HG03432 (cell line): ENCODE data around the gene MAGI1.

Experiments used
- ATAC-seq: cut with Tn5 transposase; IDR thresholded peaks from one replicate; pipeline ENCODE4 v1.9.1; 2021; ENCODE audit warnings: mild to moderate bottlenecking, moderate library complexity; ENCODE audit not compliant: unreplicated experiment

The MAGI1 gene

DNA sequence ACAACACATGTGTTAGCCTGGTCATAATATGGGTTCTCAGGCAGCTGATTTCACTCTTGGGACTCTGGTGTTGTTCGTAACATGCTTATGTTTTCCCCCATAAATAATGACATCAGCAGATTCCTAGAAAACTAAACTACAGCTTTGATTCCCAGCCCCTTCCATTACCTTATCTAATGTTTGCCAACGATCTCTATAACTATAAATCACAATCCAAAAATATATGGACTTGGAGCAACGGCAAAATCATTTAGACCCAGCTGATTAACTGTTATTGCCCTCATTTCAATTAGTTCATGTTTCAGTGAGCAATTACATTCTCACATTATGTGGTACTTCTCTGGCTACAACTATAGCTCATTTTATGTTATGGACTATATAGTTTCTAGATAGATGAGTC, 531.3 kb downstream of the MAGI1 start:
- no peak for ATAC-seq

DNA sequence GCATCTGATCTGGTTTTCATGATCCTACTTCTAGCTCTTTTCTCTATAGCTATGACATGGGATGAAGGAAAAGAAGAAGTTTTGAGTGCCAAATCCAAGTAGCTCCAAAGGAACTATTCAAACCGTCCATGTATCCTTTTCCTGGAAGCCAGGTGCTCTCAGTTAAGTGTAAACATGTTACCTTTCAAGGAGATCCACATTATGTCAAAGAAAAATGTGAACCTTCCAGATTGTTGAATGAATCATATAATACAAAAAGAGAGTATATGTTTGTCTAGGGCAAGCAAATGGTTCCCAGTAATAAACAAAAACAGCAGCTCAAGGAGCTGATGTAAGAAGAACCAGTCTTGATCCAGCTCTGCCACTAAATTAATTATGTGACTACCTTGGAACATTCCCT, 534.9 kb downstream of the MAGI1 start:
- ATAC-seq, result no peak

DNA sequence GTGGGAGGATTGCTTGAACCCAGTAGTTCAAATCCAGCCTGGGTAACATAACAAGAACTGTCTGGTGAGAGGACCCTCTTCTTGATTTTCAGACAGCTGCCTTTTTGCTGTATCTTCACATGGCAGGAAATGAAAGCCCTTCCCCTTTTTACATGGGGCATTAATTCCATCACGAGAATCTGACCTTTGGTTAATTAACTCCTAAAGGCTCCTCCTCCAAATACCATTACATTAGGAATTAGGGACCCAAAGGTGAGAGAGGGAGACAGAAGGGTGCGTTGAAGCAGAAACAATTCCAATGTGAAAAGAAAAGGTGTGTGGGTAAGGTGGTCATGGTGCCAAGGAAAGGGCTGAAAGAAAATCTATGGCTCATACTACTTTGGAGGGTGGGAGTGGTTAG, 536.2 kb downstream of the MAGI1 start:
- no peak for ATAC-seq

GRCh38 chr3:65500398-65501306, 538.1 kb downstream of the MAGI1 start:
- ATAC-seq, result no peak

- no peak for ATAC-seq
These were observed 540.9 kb downstream of the MAGI1 start for GRCh38 chr3:65497846-65498245.

DNA sequence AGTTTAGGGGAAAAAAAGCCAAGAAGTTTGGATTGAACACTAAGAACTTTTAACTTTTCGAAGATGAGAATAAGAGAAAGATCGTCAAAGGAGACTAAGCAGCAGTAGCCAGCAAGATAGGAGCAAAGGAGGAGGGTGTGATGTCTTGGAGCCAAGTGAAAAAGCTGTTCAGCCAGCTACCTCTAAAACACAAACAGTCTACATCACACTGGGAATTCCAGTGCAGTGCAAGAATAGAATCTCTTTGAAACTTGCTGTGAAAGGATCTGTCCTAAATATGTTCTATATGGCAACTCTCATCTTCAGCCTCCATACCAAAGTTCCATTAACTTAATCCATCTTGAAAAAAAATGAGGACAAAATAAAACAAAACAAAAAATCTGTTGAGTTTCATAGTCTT, 541.5 kb downstream of the MAGI1 start:
- no peak for ATAC-seq

- no peak for ATAC-seq
These were observed 544.8 kb downstream of the MAGI1 start for GRCh38 chr3:65493938-65494337.

- no peak for ATAC-seq
These were observed 545.3 kb downstream of the MAGI1 start for GRCh38 chr3:65493371-65493882.

DNA sequence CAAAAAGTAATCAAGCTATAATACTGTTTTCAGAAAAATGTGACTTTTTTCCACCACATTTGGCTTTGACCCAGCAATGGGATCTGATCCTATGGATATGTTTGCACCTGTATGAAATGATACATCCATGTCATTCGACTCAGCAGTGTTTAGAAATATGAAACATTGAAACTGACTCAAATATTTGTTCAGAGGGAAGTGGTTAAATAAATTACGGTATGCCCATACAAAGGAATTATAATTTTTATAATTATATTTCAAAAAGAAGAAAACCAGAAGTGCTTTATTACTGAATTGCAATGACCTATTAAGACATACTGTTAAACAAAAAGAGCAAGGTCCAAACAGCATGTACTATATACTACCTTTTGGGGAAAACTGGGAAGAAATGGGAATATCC, 546.5 kb downstream of the MAGI1 start:
- no peak for ATAC-seq

DNA sequence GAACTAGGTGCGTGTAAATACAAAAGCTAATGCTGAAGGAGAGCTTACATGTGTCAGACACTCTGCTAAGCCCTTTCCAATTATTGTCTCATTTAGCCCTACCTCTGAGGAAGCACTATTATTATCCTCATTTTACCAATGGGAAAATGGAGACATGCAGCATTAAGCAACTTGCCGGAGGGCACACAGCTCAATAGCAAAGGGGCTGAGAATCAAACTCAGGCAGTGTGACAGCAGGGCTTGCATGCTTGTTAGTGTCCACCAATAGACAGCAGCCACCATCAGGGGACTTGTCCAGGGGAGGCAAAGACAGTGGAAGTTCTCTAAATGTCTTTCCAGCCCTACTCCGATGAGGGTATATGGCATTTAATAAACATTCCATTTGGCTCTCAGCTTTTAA, 548.6 kb downstream of the MAGI1 start:
- ATAC-seq, result no peak

GRCh38 chr3:65489253-65489652, 549.5 kb downstream of the MAGI1 start:
- no peak for ATAC-seq

- ATAC-seq, result no peak
These were observed 552.8 kb downstream of the MAGI1 start for GRCh38 chr3:65485826-65486469.

DNA sequence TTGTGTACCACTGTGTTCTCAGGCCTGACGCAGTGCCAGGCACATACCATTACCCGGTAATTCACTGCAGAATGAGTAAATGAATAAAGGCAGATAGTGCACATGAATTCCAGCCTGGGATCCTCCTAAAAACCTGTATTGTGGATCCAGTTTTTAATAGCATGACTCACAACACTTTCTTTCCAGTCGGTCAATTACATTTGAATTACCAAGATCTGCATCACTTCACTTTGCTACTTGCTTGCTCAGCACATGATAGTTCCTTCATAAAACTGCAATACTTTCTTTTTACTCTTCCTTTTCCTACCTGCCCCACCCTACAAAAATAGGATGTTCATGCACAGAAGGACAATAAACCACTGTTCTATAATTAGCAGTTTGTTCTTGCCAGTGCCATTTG, 553.8 kb downstream of the MAGI1 start:
- ATAC-seq, result no peak

DNA sequence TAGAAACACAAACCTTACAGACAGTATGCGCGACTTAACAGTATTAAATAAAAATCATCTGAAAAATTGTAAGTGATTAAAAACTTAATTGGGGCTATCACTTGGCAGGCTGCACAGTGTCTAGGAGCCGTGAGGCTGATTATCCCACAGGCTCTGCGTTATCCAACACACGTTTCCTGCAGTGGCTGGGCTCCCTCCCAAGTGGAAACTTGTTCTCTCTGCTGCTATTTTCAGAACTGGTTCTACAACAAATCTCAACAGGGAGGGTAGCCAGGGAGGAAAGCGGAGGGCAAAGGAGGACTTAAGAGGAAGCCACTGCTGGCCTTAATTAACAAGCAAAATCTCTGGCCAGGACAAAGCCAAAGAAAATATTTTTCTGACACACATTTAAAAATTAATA, 555.2 kb downstream of the MAGI1 start:
- ATAC-seq, result no peak

DNA sequence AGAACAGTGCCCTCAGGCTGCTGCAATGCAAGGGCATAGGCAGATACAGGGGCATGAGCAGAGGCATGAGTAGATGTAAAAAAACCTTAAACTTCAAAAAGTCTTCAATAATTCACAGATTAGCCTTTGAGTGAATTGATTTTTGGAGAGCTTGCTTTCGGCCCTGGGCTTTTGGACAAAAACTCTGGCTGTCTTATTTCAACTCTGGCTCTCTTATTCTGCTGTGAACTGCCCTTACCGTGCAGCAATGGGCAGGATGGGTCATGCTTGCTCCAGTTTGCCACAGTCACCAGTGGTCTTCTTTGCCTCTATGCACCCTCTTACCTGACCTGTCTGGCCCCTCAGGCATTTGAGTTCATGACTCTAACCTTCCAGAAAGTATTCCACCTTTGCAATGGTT, 555.7 kb downstream of the MAGI1 start:
- ATAC-seq, result no peak

GRCh38 chr3:65481085-65481484, 557.6 kb downstream of the MAGI1 start:
- no peak for ATAC-seq

- no peak for ATAC-seq
These were observed 558.7 kb downstream of the MAGI1 start for GRCh38 chr3:65479990-65480389.

DNA sequence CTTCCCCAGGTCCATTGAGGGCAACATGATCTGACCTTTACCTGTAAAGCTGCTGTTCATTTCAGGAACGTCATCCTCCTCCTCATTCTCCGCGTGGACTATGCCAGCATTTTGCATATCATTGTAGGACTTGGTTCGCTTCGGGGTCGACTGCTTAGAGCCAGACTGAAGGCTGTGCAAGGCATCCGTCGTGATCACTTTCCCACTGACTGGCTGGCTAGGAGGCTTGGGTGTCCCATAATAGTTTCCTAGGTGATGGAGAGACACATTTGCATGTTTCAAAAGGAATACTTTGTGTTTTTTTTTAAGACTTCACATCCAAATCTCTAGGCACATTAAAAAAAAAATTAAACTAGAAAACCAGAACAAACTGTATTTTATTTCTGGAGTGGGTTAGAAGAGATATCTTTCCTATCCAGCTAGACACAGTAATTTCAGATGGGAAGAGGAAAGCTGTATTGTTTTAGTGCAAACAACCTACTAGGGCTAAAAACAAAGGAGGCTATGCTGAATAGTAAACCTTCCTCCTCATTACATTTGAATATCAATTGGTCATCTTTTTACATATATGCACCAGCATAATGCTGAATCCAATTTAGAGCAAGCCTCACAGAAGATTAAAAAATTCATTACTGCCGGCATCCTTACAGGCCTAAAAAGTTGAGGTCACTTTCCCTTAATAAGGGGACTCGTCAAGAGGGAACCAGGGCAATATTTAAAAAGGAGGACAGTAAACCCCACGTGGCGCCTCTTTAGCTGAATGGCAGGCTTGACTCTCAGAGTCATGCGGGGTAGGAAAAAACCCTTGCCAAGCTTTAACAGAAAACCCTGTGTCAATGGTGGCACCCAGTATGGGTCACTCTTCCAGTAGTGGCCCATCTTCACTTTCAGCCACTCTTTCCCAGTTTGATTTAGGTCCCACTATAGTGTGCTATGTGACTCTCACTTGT, 559.9 kb downstream of the MAGI1 start:
- ATAC-seq, result no peak

GRCh38 chr3:65473736-65474135, 565.0 kb downstream of the MAGI1 start:
- ATAC-seq, result no peak

DNA sequence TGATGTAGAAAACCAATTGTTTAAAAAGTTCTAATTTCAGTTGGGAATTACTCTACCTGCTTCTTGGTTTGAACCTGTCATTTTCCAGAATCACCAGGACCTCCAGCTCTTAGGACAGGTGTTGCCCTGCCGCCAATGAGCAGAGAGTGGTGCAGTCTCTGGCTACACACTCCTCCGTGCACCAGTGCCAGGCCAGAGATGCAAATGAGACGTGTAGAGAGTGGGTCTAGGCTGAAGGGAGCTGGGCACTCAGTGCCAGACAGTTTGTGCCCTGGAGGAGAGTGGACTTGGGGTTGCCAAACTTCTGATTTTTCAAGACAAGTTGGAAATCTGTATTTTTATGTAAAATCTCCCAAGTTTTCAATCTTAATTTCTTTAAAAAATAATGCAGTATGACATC, 566.2 kb downstream of the MAGI1 start:
- ATAC-seq, result no peak
